Gastroesophageal sphincter (tissue), 4 donors: ENCODE results near the gene TFEB. TPM values are rescaled to one million over a fixed set of nuclear protein-coding genes. Genes with fewer than 3 reads are reported as not detected.

Experiments used
- ATAC-seq: fragments of 150-250 bp; one replicate; pipeline ENCODE4 v1.9.1; 2016; ENCODE audit warnings: mild to moderate bottlenecking, moderate library complexity
- H3K27ac ChIP-seq, 4 donors: fragments of 200-600 bp; sonication (generic) in 3 of 4; 1 replicate in 3 of 4; 2 replicates in 1 of 4; pipeline ENCODE4 v1.5.1; 2016 to 2019
- H3K27me3 ChIP-seq: fragments of 200-600 bp; sonication (generic); one replicate; pipeline ENCODE4 v1.5.1; 2019
- H3K36me3 ChIP-seq, 2 donors: fragments of 200-600 bp; sonication (generic); one replicate each; pipeline ENCODE4 v1.5.1; 2019; ENCODE audit warnings: control low read depth in 1 of 2
- H3K4me1 ChIP-seq, 3 donors: fragments of 200-600 bp; sonication (generic); 1 replicate in 2 of 3; 2 replicates in 1 of 3; pipeline ENCODE4 v1.5.1; 2016 to 2019; ENCODE audit warnings: control low read depth in 2 of 3
- H3K4me3 ChIP-seq, 2 donors: fragments of 200-600 bp; sonication (generic); one replicate each; pipeline ENCODE4 v1.5.1; 2019; ENCODE audit warnings: mild to moderate bottlenecking in 1 of 2, moderate library complexity in 1 of 2
- H3K9me3 ChIP-seq, 3 donors: fragments of 200-600 bp; sonication (generic); one replicate each; pipeline ENCODE4 v1.5.1; 2017 to 2019; ENCODE audit warnings: control low read depth in 2 of 3
- EP300 ChIP-seq: sonication (generic); formaldehyde crosslinking; IDR thresholded peaks from one replicate; pipeline ENCODE4 v1.6.1; 2017; ENCODE audit warnings: antibody characterized with exemption, mild to moderate bottlenecking
- POLR2A ChIP-seq, 2 donors: fragments of 450-650 bp; IDR thresholded peaks; one replicate each; pipeline ENCODE4 v1.6.1; 2017; ENCODE audit warnings: antibody characterized with exemption in 2 of 2, mild to moderate bottlenecking in 2 of 2, moderate library complexity in 1 of 2
- POLR2AphosphoS5 ChIP-seq: sonication (generic); formaldehyde crosslinking; IDR thresholded peaks from one replicate; pipeline ENCODE4 v1.6.1; 2017; ENCODE audit warnings: antibody characterized with exemption
- WGBS, 2 donors: methylation state at CpG; one replicate each; pipeline ENCODE4 v1.1.5; 2018; ENCODE audit warnings: low coverage in 1 of 2; 5-methylcytosine and 5-hydroxymethylcytosine counted together
- total RNA-seq, 4 donors: library from RNA; depleted of rRNA; stranded (reverse); fragments of >200 nt; gene quantifications; one replicate each; pipeline ENCODE4 v1.1.0, GENCODE V29; 2016
- TF ChIP-seq, protein P1 (sequence below), 4 experiments: fragments of 200-600 bp in 2 of 4; fragments of 450-650 bp in 2 of 4; sonication (generic) in 1 of 4; IDR thresholded peaks; one replicate each; pipeline ENCODE4 v1.5.1; 2017 to 2019; ENCODE audit warnings: antibody characterized with exemption in 4 of 4, mild to moderate bottlenecking in 2 of 4, moderate library complexity in 2 of 4

TFEB gene
- total RNA-seq, 4 donors from 2014 or later: 16.6 to 42.8 (median 26.1) TPM

DNA sequence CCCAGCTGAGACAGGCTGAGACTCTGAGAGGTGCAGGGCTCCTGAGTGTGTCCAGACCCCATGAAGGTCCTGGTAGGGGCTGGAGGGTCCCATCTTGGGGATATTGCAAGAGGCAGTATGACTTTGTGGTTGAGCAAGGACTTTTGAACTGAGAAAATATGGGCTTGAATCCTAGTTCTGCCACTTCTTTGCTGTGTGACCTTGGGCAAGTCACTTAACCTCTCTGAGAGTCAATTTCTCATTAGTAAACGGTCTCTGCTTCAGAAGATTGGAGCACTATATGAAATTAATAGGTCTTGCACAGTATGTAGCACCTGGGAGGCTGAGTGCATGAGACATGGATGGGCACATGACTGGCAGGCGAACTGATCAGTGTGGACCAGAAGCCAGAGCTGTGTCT, 42.7 kb downstream of the TFEB start:
- H3K27ac ChIP-seq: no peak overlapping the region
- TF ChIP-seq, protein P1, sequence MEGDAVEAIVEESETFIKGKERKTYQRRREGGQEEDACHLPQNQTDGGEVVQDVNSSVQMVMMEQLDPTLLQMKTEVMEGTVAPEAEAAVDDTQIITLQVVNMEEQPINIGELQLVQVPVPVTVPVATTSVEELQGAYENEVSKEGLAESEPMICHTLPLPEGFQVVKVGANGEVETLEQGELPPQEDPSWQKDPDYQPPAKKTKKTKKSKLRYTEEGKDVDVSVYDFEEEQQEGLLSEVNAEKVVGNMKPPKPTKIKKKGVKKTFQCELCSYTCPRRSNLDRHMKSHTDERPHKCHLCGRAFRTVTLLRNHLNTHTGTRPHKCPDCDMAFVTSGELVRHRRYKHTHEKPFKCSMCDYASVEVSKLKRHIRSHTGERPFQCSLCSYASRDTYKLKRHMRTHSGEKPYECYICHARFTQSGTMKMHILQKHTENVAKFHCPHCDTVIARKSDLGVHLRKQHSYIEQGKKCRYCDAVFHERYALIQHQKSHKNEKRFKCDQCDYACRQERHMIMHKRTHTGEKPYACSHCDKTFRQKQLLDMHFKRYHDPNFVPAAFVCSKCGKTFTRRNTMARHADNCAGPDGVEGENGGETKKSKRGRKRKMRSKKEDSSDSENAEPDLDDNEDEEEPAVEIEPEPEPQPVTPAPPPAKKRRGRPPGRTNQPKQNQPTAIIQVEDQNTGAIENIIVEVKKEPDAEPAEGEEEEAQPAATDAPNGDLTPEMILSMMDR (IDR thresholded peaks at IDR 0.05): no peak
- TF ChIP-seq POLR2AphosphoS5 (no peak), EP300 (no peak), POLR2A (IDR thresholded peaks at IDR 0.05) (no peak)
- 93% methylated on average over 2 of the region's 2 CpGs; no CpG with 5 or more reads in 1 of the 2 donors for WGBS, 2 donors
- peaks cover 0 to 39% of the 10 kb centered on the region in 2 donors for H3K36me3 ChIP-seq
- H3K9me3 ChIP-seq: no peaks in the 10 kb centered on the region
- ATAC-seq: no peak
- H3K4me1 ChIP-seq: peaks cover 0 to 28% (median 0%) of the 10 kb centered on the region in 3 donors
- H3K27me3 ChIP-seq: no peaks in the 10 kb centered on the region
- no peak overlapping the region for H3K4me3 ChIP-seq

DNA sequence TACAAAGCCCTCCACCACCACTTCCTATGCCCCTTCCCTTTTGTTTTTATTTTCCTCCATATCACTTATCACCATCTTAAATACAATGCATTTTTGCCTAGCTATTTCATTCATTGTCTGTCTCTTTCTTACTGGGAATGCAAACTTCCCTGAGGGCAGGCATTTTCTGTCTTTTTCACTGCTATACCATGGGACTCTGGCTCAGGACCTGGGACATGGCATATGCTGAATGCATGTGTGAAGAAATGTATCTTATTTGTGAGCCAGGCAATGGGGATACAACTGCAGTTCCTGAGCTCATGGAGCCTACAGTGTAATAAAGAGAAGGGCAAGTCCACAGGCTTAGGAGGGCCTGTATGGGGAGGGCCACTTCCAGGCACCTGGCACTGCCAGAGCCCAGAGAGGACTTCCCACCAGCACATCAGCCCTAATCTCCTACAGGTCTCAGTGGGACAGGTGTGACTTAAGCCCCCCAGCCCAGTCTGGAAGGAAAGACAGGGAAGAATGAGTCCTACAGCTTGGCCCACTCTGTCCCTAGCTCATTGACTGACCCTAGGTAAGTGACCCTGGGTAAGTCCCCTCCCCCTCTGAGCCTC, 43.2 kb downstream of the TFEB start:
- Histone ChIP-seq H3K4me1 (peaks cover 0 to 28% (median 0%) of the 10 kb centered on the region in 3 donors), H3K27ac (no peak overlapping the region), H3K27me3 (no peaks in the 10 kb centered on the region), H3K9me3 (no peaks in the 10 kb centered on the region), H3K36me3 (peaks cover 0 to 45% of the 10 kb centered on the region in 2 donors), H3K4me3 (no peak overlapping the region)
- TF ChIP-seq POLR2A (IDR thresholded peaks at IDR 0.05) (no peak), EP300 (no peak), POLR2AphosphoS5 (no peak)
- TF ChIP-seq, protein P1 (IDR thresholded peaks at IDR 0.05): no peak
- ATAC-seq: no peak

- H3K9me3 ChIP-seq: no peaks in the 10 kb centered on the region
- no peak for ATAC-seq
- TF ChIP-seq, protein P1 (IDR thresholded peaks at IDR 0.05): no peak
- no peak for TF ChIP-seq POLR2AphosphoS5
- no peak for TF ChIP-seq POLR2A (IDR thresholded peaks at IDR 0.05)
- TF ChIP-seq EP300: no peak
- peaks cover 0 to 51% of the 10 kb centered on the region in 2 donors for H3K36me3 ChIP-seq
- H3K4me3 ChIP-seq: no peak overlapping the region
- H3K4me1 ChIP-seq: peaks cover 0 to 28% (median 0%) of the 10 kb centered on the region in 3 donors
- H3K27me3 ChIP-seq: no peaks in the 10 kb centered on the region
- no peak overlapping the region for H3K27ac ChIP-seq
- WGBS, 2 donors: 82 to 92% methylated on average over 8 of the region's 8 CpGs
These were observed 43.9 kb downstream of the TFEB start for GRCh38 chr6:41691426-41692079.

GRCh38 chr6:41690541-41691330, 44.7 kb downstream of the TFEB start:
- peaks cover 0 to 58% of the 10 kb centered on the region in 2 donors for H3K36me3 ChIP-seq
- TF ChIP-seq, protein P1 (IDR thresholded peaks at IDR 0.05): no peak
- TF ChIP-seq POLR2AphosphoS5 (no peak), EP300 (no peak), POLR2A (IDR thresholded peaks at IDR 0.05) (no peak)
- ATAC-seq: no peak
- no peaks in the 10 kb centered on the region for H3K27me3 ChIP-seq
- no peak overlapping the region for H3K27ac ChIP-seq
- H3K9me3 ChIP-seq: no peaks in the 10 kb centered on the region
- H3K4me3 ChIP-seq: no peak overlapping the region
- 90 to 92% methylated on average over 2 to 8 of the region's 25 CpGs for WGBS, 2 donors
- peaks cover 0 to 28% (median 0%) of the 10 kb centered on the region in 3 donors for H3K4me1 ChIP-seq
